Cerebellar nuclear complex (tissue), 1 donor: ENCODE results near the gene TPD52L1.
"Not testable (repeated sequence)": the region's sequence is repeated elsewhere in the genome, so short reads cannot be mapped to it uniquely, and the experiment has no call there.

Experiments used
- DNase-seq, 2 experiments: peaks; one replicate each; lab custom pipeline; 2025; lab: John Stamatoyannopoulos, UW

TPD52L1 gene

DNA sequence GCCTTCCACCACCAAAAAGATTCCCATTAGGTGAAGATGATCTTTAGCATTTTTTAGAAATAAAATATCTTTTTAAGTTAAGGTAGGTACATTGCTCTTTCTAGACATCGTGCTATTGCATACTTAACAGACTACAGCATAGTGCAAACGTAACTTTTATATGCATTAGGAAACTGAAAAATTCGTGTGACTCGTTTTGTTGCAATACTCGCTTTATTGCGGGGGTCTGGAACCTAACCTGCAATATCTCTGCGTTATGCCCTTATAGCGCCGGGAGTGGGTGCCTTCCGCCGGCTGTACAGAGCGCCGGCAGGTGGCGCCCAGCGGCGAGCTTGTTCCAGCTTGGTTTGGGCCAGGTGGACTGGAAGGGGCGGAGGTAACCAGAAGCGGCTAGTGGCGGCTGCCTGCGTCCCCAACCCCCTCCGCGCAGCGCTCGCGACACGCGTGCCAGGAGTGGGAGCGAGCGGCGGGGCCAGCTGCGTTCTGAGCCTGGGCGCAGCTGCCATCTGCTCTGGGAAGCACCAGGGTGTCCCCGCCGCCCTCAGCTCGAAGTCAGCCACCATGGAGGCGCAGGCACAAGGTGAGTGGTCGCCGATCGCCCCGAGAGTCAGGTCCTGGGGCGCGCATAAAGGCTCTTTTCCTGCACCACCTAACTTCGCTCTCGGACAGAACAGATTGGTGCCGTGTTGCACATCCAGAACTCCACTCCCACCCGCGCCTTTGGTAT, at the start of gene TPD52L1:
Gene TPD52L1, plus strand, starts transcription at position 383 of the 727 bp plus-strand sequence. Its CDS starts 179 bp downstream, at position 562.
- no peak for DNase-seq

GRCh38 chr6:125104425-125104824, 49.1 kb upstream of the TPD52L1 start:
- no peak for DNase-seq

DNA sequence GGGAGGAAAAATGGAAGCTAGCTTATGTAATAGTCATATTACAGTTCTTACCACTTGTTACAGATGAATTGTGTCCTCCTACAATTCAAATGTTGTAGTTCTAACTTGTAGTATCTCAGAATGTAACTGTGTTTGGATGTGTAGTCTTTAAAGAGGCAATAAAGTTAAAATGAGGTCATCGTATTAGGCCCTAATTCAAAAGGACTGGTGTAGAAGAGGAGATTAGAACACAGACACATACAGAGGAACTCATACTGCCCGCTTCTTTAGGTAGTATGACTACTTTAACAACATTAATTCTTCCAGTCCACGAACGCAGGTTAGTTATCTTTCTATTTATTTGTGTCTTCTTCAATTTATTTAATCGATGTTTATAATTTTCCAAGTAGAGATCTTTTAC, 46.5 kb upstream of the TPD52L1 start:
- DNase-seq, result no peak

DNA sequence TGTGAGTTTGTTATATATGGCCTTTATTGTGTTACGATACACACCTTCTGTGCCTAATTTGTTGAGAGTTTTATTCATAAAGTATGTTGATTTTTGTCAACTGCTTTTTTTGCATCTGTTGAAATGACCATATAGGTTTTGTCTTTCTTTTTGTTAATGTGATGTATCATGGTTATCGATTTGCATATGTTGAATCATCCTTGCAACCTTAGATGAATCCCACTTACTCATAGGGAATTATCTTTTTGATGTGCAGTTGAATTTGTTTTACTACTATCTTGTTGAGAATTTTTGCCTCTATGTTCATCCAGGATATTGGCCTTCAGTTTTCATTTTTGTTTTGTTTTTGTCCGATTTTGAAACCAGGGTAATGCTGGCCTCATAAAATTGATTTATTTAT, 45.7 kb upstream of the TPD52L1 start:
- no peak for DNase-seq

GRCh38 chr6:125110056-125110455, 43.5 kb upstream of the TPD52L1 start:
- no peak for DNase-seq

DNA sequence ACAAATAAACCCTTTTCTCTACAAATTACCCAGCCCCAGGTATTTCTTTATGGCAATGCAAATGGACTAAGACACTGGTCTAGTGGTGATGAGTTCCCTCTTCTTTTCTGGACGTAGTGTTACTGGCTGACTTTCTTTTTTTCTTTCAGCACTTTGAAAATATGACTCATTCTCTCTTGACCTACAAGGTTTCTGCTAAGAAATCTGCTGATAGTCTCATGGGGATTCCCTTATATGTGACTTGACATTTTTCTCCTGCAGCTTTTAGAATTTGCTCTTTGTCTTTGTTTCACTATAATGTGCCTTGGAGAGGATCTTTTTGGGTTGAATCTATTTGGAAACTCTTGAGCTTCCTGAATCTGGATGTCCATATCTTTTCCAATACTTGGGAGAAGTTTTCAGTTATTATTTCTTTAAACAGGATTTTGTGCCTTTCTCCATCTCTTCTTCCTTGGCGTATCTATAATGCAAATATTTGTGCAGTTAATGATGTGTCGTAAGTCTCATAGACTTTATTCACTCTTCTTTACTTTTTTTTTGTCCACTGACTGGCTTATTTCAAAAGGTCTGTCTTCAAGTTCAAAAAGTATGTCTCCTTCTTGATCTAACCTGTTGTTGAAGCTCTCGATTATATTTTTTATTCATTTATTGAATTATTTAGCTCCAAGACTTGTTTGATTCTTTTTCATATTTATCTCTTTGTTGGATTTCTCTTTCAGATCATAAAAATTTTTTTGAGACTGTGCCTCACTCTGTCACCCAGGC, 42.2 kb upstream of the TPD52L1 start:
- no peak for DNase-seq

- no peak for DNase-seq
Measured at GRCh38 chr6:125112934-125113333, 40.6 kb upstream of the TPD52L1 start.

- no peak for DNase-seq
Measured at GRCh38 chr6:125114248-125114858, 39.2 kb upstream of the TPD52L1 start.

DNA sequence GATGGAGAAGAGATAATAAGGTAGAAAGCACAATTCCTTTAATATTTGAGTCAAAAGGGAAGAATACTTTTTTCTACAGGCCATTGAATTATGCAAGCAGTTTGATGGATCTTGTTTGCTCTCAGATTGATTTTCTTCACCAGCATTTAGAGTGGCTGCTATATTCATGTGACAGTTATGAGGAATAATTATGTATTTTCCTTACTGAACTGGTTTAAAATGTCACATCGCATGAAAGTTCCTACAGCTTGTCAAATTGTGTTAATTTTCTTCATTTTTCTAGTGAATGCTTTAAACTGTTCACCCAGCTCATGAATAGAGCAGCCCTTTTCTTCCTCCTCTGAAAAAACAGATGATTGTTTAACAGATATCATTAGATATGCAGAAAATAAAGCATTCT, 37.4 kb upstream of the TPD52L1 start:
- DNase-seq, result no peak

DNA sequence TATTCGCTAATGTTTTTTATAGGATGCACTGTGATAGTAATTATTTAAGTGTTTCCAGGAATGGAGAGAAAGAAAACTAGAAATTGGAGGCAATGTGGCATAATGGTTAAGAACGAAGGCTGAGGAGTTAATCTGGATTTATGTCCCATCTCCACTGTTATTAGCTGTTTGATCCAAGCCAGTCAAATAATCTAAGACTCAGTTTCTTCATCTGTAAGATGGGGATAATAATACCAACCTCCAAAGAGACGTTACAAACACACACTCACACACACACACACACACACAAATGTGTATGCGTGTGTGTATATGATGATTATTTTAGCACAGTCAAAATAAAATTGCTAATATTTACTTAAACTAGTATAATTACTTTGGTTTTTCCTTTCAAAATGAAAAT, 36.9 kb upstream of the TPD52L1 start:
- no peak for DNase-seq

DNA sequence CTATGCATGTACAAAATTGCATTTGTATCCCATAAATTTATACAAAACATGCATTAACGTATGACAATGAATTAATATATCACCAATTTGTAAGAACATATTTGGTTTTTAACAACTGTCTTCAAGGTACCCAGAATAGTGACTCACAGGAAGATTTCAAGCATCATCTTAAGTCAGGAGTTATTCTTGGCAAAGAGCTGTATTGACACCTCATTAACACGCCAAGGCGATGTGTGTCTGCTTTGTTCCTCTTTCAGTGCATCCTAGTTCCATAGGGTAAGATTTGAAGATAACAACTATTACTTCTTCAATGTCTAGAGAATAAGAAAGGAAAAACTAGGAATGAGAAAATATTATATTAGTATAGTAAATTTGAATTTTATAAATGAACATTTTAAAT, 35.8 kb upstream of the TPD52L1 start:
- no peak for DNase-seq

- no peak for DNase-seq
Measured at GRCh38 chr6:125120054-125120590, 33.5 kb upstream of the TPD52L1 start.

DNA sequence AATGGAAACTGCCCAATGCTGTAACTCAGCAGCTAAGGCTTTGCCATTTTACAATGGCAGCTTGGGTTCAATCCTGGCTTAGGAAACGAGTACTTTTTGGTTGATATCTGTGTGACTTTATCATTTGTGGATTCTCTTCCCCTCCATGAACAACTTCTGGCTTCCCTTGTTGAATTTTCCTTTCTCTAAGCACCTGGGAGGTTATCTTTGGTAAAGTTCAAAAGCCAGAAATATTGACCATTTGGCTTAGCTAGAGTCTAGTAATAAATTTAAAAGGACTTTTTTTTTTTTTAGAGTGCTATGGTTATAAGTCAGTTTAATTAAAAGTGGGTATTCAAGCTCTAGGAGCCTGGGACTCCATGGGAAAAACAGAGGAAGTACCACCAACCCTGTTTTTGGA, 31.7 kb upstream of the TPD52L1 start:
- DNase-seq, result no peak

GRCh38 chr6:125123051-125123450, 30.5 kb upstream of the TPD52L1 start:
- no peak for DNase-seq

GRCh38 chr6:125123468-125124048, 30.0 kb upstream of the TPD52L1 start:
- DNase-seq, result no peak

DNA sequence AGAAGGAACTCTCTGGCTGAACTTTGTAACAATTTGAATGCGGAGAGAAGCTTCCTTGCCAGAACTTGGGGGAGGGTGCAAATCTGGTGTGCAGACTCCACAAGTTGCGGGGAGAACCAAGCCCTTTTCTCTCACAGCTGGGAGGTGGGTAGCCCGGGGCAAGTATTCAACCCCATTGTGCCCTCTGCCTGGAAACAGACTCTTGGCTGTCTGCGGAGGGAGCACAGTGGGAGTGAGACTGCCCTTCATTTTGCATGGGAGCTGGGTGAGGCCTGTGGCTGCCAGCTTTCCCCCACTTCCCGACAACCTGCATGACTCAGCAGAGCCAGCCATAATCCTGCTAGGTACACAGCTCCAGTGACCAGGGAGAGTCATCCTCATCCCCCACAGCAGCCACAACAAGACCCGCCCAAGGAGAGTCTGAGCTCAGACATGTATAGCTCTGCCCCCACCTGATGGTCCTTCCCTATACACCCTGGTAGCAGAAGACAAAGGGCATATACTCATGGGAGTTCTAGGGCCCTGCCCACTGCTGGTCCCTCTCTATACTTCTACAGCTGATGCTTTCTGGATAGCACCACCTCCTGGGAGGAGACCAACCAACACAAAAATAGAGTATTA, 29.4 kb upstream of the TPD52L1 start:
- no peak for DNase-seq

- DNase-seq, result not testable (repeated sequence)
Measured at GRCh38 chr6:125125856-125126255, 27.7 kb upstream of the TPD52L1 start.

DNA sequence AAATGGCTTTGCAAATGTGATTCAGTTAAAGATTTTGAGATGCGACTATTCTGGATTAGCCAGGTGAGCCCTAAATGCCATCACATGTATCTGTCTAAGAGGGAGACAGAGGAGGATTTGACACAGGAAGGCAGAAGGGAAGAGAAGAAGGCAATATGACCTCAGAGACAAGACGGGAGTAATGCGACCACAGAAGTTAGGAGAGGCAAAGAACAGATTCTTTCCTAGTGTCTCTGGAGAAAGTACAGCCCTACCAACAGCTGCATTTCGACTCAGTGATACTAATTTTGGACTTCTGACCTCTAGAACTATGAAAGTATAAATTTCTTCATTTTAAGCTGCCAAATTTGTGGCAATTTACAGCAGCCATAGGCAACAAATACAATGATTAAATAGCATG, 24.2 kb upstream of the TPD52L1 start:
- DNase-seq, result no peak

DNA sequence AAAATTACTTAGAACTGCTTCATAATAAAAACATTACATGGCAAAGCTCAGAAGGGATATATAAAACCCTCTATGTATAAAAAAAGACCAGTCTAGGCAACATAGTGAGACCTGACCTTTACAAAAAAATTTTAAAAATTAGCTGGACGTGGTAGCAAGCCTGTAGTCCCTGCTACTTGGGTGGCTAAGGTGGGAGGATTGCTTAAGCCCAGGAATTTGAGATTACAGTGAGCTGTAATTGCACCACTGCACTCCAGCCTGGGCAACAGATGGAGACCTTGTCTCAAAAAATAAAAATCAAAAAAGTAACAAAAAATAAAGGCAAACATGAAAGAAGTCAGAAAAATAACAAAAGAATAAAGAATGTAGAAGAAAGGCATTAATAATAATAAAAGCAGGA, 21.5 kb upstream of the TPD52L1 start:
- DNase-seq, result no peak

DNA sequence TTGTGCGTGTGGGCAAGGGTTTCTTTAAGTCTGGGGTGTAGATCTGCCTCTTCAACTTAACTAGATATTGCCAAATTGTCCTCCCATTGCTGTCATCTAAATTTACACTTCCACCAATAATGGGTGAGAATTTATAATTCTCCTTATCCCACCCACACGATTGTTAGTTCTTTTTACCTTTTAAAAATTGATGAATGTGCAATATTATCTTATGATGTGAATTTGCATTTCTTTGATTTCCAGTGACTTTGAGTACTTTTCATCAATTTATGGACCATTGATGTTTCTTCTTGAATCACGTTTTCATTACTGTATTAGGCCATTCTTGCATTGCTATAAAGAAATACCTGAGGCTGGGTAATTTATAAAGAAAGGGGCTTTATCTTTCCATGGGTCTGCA, 17.2 kb upstream of the TPD52L1 start:
- DNase-seq, result no peak

DNA sequence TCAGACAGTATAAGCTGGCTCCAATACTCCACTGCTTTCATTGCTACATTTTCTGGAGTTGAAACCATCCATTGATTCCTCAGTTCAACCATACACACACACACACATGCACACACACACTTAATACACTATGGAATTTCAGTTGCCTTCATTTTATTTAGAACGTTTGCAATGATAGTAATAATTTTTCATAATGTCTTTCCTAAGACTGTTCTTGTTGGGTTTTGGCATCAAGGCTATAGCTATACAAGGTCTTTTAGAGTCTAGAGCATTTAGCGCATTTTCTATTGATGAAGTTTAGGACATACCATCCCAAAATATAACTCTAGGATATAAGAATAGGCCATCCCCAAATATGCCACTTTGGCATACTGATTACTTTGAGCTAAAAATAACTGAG, 15.5 kb upstream of the TPD52L1 start:
- no peak for DNase-seq

DNA sequence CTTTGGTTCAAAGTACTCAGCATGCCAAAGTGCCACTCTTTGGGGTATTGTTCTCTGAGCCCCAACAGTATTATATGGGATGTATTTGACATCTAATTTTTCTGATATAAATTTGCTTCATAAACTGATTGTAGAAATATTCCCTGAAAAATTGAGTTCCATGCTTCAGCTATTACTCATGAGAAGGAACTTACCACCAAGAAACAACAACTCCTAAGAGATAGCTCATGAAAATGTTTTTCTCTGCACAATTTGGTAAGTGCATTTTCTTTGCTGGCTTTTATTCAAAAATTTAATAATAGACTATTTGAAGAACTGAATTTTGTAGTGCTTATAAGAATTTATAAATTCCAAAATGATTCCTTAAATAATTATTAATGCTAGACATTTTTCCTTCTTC, 12.8 kb upstream of the TPD52L1 start:
- DNase-seq, result no peak
